Right hindlimb (tissue), 1 donor: ENCODE data around the gene MYADML2.
"Not testable (repeated sequence)": the region's sequence is repeated elsewhere in the genome, so short reads cannot be mapped to it uniquely, and the experiment has no call there.

Source experiments
- DNase-seq: peaks from one replicate; pipeline ENCODE4 v3.0.0-alpha.2; 2018

MYADML2 gene

GRCh38 chr17:81947189-81947588 is at the start of gene MYADML2:
Gene MYADML2 (minus strand): TSS chr17:81947233. CDS start chr17:81941741, 5,492 bp downstream.
- DNase-seq, result no peak

- no peak for DNase-seq
Observed at GRCh38 chr17:81996232-81996756, 49.3 kb upstream of the MYADML2 start.

GRCh38 chr17:81995463-81996231 is 48.6 kb upstream of the MYADML2 start:
- no peak for DNase-seq

- DNase-seq, result peak; percentile 27
Observed at GRCh38 chr17:81994593-81995462, 47.8 kb upstream of the MYADML2 start.

GRCh38 chr17:81993729-81994592 is 46.9 kb upstream of the MYADML2 start:
- DNase-seq, result no peak

- peak; percentile 33 for DNase-seq
Observed at GRCh38 chr17:81992306-81993102, 45.5 kb upstream of the MYADML2 start.

- peak; percentile 90 for DNase-seq
Observed at GRCh38 chr17:81991684-81992305, 44.8 kb upstream of the MYADML2 start.

GRCh38 chr17:81990836-81991683 is 44.0 kb upstream of the MYADML2 start:
- no peak for DNase-seq

GRCh38 chr17:81987161-81987770 is 40.2 kb upstream of the MYADML2 start:
- DNase-seq, result no peak

- no peak for DNase-seq
Observed at GRCh38 chr17:81986606-81987005, 39.6 kb upstream of the MYADML2 start.

GRCh38 chr17:81984773-81985410 is 37.9 kb upstream of the MYADML2 start:
- no peak for DNase-seq

GRCh38 chr17:81983639-81984373 is 36.8 kb upstream of the MYADML2 start:
- DNase-seq, result no peak

- no peak for DNase-seq
Observed at GRCh38 chr17:81983011-81983638, 36.1 kb upstream of the MYADML2 start.

- not testable (repeated sequence) for DNase-seq
Observed at GRCh38 chr17:81981511-81981910, 34.5 kb upstream of the MYADML2 start.

- DNase-seq, result no peak
Observed at GRCh38 chr17:81980707-81981343, 33.8 kb upstream of the MYADML2 start.

- DNase-seq, result no peak
Observed at GRCh38 chr17:81980122-81980521, 33.1 kb upstream of the MYADML2 start.

- no peak for DNase-seq
Observed at GRCh38 chr17:81978524-81979298, 31.7 kb upstream of the MYADML2 start.
